ENCODE measurements around the gene SERINC4. TPM values are rescaled to one million over a fixed set of nuclear protein-coding genes. Genes with fewer than 3 reads are reported as not detected.
A peak's percentile ranks its signal among the peaks of the same experiment; 100 is the strongest.
"Not testable (repeated sequence)": the region's sequence is repeated elsewhere in the genome, so short reads cannot be mapped to it uniquely, and the experiment has no call there.

The SERINC4 gene
- total RNA-seq, 2 donors from 2014 or later: not detected

DNA sequence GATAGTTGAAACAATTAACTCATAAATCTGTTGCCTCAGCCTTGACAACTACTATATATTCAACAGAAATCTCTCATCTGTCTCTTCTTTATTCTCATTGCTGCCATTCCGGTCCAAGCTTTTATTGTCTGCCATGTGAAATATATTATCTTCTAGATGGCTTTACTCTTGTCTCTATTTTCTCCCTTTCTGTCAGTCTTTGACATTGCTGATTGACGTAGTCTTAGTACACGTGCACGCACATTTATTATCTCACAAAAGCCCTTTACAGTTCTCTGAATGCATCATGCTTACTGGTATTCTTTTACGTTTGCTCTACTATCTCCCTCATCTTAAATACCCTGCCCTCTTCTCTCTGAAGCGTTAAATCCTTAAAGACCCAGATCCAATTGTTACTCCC, 48.1 kb downstream of the SERINC4 start:
- no peak for TF ChIP-seq POLR2A (IDR thresholded peaks at IDR 0.05)
- TF ChIP-seq, protein P1, sequence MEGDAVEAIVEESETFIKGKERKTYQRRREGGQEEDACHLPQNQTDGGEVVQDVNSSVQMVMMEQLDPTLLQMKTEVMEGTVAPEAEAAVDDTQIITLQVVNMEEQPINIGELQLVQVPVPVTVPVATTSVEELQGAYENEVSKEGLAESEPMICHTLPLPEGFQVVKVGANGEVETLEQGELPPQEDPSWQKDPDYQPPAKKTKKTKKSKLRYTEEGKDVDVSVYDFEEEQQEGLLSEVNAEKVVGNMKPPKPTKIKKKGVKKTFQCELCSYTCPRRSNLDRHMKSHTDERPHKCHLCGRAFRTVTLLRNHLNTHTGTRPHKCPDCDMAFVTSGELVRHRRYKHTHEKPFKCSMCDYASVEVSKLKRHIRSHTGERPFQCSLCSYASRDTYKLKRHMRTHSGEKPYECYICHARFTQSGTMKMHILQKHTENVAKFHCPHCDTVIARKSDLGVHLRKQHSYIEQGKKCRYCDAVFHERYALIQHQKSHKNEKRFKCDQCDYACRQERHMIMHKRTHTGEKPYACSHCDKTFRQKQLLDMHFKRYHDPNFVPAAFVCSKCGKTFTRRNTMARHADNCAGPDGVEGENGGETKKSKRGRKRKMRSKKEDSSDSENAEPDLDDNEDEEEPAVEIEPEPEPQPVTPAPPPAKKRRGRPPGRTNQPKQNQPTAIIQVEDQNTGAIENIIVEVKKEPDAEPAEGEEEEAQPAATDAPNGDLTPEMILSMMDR (IDR thresholded peaks at IDR 0.05): no peak

DNA sequence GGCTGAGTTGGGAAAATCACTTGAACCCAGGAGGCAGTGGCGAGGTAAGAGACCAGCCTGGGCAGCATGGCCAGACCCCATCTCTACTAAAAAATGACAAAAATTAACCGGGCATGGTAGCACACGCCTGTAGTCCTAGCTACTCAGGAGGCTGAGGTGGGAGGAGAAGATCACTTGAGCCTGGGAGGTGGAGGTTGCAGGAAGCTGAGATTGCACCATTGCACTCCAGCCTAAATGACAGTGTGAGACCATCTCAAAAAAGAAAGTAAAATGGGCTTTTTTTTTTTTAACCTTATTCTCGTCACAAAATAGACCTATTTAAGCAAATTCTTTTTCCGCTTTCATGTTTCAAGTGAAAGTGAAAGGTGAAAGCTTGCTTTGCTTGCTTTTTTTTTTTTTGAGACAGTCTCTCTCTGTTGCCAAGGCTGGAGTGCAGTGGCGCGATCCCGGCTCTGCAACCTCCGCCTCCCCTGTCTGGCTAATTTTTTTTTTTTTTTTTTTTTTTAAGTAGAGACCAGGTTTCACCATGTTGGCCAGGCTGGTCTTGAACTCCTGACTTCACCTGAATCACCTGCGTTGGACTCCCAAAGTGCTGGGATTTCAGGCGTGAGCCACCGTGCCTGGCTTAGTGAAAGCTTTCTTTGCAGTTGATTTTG, 50.2 kb downstream of the SERINC4 start:
- WGBS, 2 donors: 32% methylated on average over 12 of the region's 12 CpGs
- H3K9me3 ChIP-seq: no peaks in the 10 kb centered on the region
- H3K4me1 ChIP-seq: peaks cover 66% of the 10 kb centered on the region
- H3K4me3 ChIP-seq: no peak overlapping the region
- ATAC-seq (no peak), DNase-seq (peak in 2 of 4 donors; percentile 21 to 33)
- H3K27me3 ChIP-seq: no peaks in the 10 kb centered on the region
- H3K27ac ChIP-seq: peak overlapping the region in 2 of 4 donors; percentile 45 to 66
- intact Hi-C loops (cut with DNase I): no loop called here
- TF ChIP-seq, protein P1 (IDR thresholded peaks at IDR 0.05): no peak
- TF ChIP-seq POLR2A (IDR thresholded peaks at IDR 0.05): no peak
- H3K36me3 ChIP-seq (replicated peaks in 1 of 2; ENCODE audit: insufficient read depth in 1 of 2, low read depth in 2 of 2): peaks cover 0 to 1% of the 10 kb centered on the region in 2 donors

More for the DNA sequence above, 48.1 kb downstream of the SERINC4 start:
- no peak for ATAC-seq
- no peak overlapping the region for H3K27ac ChIP-seq
- peaks cover 0 to 7% of the 10 kb centered on the region in 2 donors for H3K36me3 ChIP-seq (replicated peaks in 1 of 2; ENCODE audit: insufficient read depth in 1 of 2, low read depth in 2 of 2)
- peaks cover 61% of the 10 kb centered on the region for H3K4me1 ChIP-seq
- H3K9me3 ChIP-seq: no peaks in the 10 kb centered on the region
- H3K4me3 ChIP-seq: no peak overlapping the region
- WGBS, 2 donors: 34 to 47% methylated on average over 6 of the region's 6 CpGs
- DNase-seq: no peak
- intact Hi-C loops (cut with DNase I): no loop called here
- H3K27me3 ChIP-seq: no peaks in the 10 kb centered on the region

DNA sequence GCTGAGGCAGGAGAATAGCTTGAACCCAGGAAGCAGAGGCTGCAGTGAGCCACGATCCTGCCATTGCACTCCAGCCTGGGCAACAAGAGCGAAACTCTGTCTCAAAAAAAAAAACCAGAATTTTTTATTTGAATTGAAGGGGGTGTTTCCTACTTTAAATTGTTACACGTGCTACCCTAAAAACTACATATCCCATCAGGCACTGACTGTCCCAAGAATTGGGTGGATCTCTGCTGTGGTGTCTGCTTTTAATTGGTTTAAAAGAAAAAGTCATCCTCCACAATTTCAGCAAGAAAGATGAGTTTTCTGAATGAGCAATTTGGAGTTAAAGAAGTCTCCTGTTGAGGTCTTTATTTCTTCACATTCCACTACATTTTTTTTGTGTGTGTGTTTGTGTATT, 51.6 kb downstream of the SERINC4 start:
- Histone ChIP-seq H3K27me3 (no peaks in the 10 kb centered on the region), H3K27ac (no peak overlapping the region), H3K4me3 (no peak overlapping the region), H3K4me1 (peaks cover 60% of the 10 kb centered on the region), H3K36me3 (replicated peaks in 1 of 2; ENCODE audit: insufficient read depth in 1 of 2, low read depth in 2 of 2) (no peaks in the 10 kb centered on the region), H3K9me3 (no peaks in the 10 kb centered on the region)
- intact Hi-C loops (cut with DNase I): no loop called here
- TF ChIP-seq, protein P1 (IDR thresholded peaks at IDR 0.05): no peak
- no peak for TF ChIP-seq POLR2A (IDR thresholded peaks at IDR 0.05)
- 24 to 26% methylated on average over 3 of the region's 3 CpGs for whole genome bisulfite sequencing, 2 donors
- DNase-seq: no peak
- no peak for ATAC-seq

DNA sequence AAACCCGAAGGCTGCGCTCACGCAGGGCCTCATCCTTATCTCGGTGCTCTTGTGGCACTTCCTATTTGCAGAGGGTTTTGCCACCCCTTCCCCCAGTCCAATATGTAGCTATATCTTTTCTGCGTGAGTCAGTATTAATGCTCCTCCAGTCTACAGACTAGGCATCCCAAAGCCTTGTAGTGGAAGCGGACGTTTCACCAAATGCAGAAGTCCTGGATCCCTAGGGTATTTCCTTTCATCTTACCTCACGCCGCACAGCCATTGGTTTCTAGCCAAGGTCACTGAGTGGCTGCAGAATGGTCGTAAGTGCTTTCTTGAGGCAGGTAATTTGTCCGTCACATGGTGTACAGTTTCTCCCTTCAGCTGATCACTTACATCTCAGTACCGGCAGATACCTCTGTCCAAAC, 53.1 kb downstream of the SERINC4 start:
- H3K27ac ChIP-seq: peak overlapping the region; percentile 91 to 98 (median 96)
- H3K9me3 ChIP-seq; intact Hi-C loops (cut with DNase I); H3K27me3 ChIP-seq; H3K36me3 ChIP-seq (replicated peaks in 1 of 2; ENCODE audit: insufficient read depth in 1 of 2, low read depth in 2 of 2): not testable (repeated sequence)
- ATAC-seq: peak; percentile 41
- H3K4me3 ChIP-seq: peak overlapping the region; percentile 90 to 97
- peaks cover 46% of the 10 kb centered on the region for H3K4me1 ChIP-seq
- DNase-seq: peak; percentile 37 to 55 (median 46)
- 0% methylated on average over 12 of the region's 12 CpGs for WGBS, 2 donors

DNA sequence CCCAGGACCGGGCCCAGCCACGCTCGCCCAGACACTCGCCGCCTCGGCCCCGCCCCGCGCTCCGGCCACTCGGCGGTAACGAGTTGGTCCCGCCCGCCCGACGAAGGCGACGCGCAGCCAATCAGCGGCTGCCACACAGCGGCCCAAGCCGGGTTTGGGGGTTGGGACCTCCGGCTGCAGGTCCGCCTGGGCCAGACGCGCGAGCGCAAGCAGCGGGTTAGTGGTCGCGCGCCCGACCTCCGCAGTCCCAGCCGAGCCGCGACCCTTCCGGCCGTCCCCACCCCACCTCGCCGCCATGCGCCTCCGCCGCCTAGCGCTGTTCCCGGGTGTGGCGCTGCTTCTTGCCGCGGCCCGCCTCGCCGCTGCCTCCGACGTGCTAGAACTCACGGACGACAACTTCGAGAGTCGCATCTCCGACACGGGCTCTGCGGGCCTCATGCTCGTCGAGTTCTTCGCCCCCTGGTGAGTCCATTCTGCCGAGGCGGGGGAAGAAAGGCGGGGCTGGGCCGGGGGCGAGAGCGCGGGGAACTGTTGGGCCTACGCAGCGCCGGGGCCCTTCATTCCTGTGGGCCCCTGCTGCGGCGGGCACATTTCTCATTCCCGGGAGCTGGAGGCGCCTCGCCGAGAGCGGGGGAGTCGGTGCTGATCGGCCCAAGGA, 53.6 kb downstream of the SERINC4 start, which contains the start of gene PDIA3:
Gene PDIA3 (plus strand): TSS at position 194 of the 658 bp plus-strand sequence. CDS start 102 bp downstream, at position 296.
- ATAC-seq: peak; percentile 98
- H3K27me3 ChIP-seq; H3K36me3 ChIP-seq (replicated peaks in 1 of 2; ENCODE audit: insufficient read depth in 1 of 2, low read depth in 2 of 2); intact Hi-C loops (cut with DNase I); H3K9me3 ChIP-seq: not testable (repeated sequence)
- DNase-seq: peak; percentile 92 to 94 (median 93)
- peak; percentile 94 to 97 (median 95) for TF ChIP-seq POLR2A (IDR thresholded peaks at IDR 0.05)
- TF ChIP-seq, protein P1 (IDR thresholded peaks at IDR 0.05): peak in 4 of 7 experiments; percentile 23 to 39 (median 29)
- H3K4me1 ChIP-seq: peaks cover 41% of the 10 kb centered on the region
- H3K27ac ChIP-seq: peak within 1 kb of the TSS; percentile 91 to 98 (median 96)
- WGBS, 2 donors: 0% methylated on average over 3 to 66 of the region's 84 CpGs
- peak within 1 kb of the TSS; percentile 90 to 97 for H3K4me3 ChIP-seq

Data from body of pancreas (tissue), 4 donors.